PC-3 (cell line): Measurements from ENCODE around the gene PCTP. TPM values are rescaled to one million over a fixed set of nuclear protein-coding genes. Genes with fewer than 3 reads are reported as not detected.
A peak's percentile ranks its signal among the peaks of the same experiment; 100 is the strongest.

Experiments used
- ATAC-seq: fragments of 200-7000 bp; cut with Tn5 transposase; 2 replicates; pipeline ENCODE4 v1.9.1; 2020; ENCODE audit warnings: mild to moderate bottlenecking, moderate library complexity
- BruUV-seq: library from RNA; stranded (reverse); fragments of 400-500 nt; replicated peaks from 2 replicates; lab custom pipeline; 2021; lab: Mats Ljungman, UMichigan
- CTCF ChIA-PET: fragments of 300-600 bp; sonication (Branson Sonifier 250); formaldehyde crosslinking; loops from one replicate; lab custom pipeline; 2022; ENCODE audit warnings: antibody characterized with exemption; lab: Charles Lee
- POLR2A ChIA-PET: fragments of 300-600 bp; sonication (Branson Sonifier 250); formaldehyde crosslinking; loops from one replicate; lab custom pipeline; 2022; ENCODE audit warnings: antibody characterized with exemption; ENCODE audit not compliant: unreplicated experiment; lab: Charles Lee
- DNase-seq: peaks from one replicate; pipeline ENCODE4 v3.0.0-alpha.2; 2015
- H2AFZ ChIP-seq: fragments of 300-600 bp; sonication (generic); 2 replicates; pipeline ENCODE4 v1.6.0; 2016; ENCODE audit warnings: antibody characterized with exemption, low read length
- H3F3A ChIP-seq: fragments of 300-600 bp; sonication (generic); one replicate; pipeline ENCODE4 v1.6.0; 2017; ENCODE audit warnings: antibody characterized with exemption, low read length, control low read depth, mild to moderate bottlenecking; ENCODE audit not compliant: unreplicated experiment
- H3K27ac ChIP-seq: fragments of 300-600 bp; sonication (generic); 2 replicates; pipeline ENCODE4 v1.5.1; 2016; ENCODE audit warnings: mild to moderate bottlenecking, low read length
- H3K27me3 ChIP-seq: fragments of 300-600 bp; sonication (generic); 2 replicates; pipeline ENCODE4 v1.6.1; 2016; ENCODE audit warnings: low read length, mixed read lengths
- H3K36me3 ChIP-seq: fragments of 300-600 bp; sonication (generic); 2 replicates; pipeline ENCODE4 v1.6.1; 2016; ENCODE audit warnings: low read depth, mixed run types, low read length, mixed read lengths
- H3K4me1 ChIP-seq: fragments of 300-600 bp; sonication (generic); 2 replicates; pipeline ENCODE4 v1.5.1; 2016; ENCODE audit warnings: low read length; ENCODE audit not compliant: insufficient read depth
- H3K4me2 ChIP-seq: fragments of 300-600 bp; sonication (generic); 2 replicates; pipeline ENCODE4 v1.6.0; 2016; ENCODE audit warnings: low read length
- H3K4me3 ChIP-seq: fragments of 300-600 bp; sonication (generic); 2 replicates; pipeline ENCODE4 v1.5.1; 2016; ENCODE audit warnings: mild to moderate bottlenecking, low read length, mixed read lengths
- H3K79me2 ChIP-seq: fragments of 300-600 bp; sonication (generic); 2 replicates; pipeline ENCODE4 v1.6.1; 2017; ENCODE audit warnings: low read length, mixed read lengths
- H3K9ac ChIP-seq: fragments of 300-600 bp; sonication (generic); 2 replicates; pipeline ENCODE4 v1.6.0; 2016; ENCODE audit warnings: mild to moderate bottlenecking, low read length
- H3K9me2 ChIP-seq: fragments of 300-600 bp; sonication (generic); replicated peaks from 2 replicates; pipeline ENCODE4 v1.6.1; 2016; ENCODE audit warnings: mixed run types, low read length, mixed read lengths
- H3K9me3 ChIP-seq: fragments of 300-600 bp; sonication (generic); 2 replicates; pipeline ENCODE4 v1.6.1; 2016; ENCODE audit warnings: low read length, mixed read lengths
- H4K20me1 ChIP-seq: fragments of 300-600 bp; sonication (generic); 2 replicates; pipeline ENCODE4 v1.6.1; 2016; ENCODE audit warnings: low read length, mixed read lengths
- CTCF ChIP-seq: fragments of 300-600 bp; sonication (generic); conservative IDR thresholded peaks from 2 replicates; pipeline ENCODE4 v1.5.1; 2017; ENCODE audit warnings: antibody characterized with exemption, low read depth, mild to moderate bottlenecking, low read length
- EZH2 ChIP-seq: fragments of 300-600 bp; sonication (generic); IDR thresholded peaks from one replicate; pipeline ENCODE4 v1.6.1; 2017; ENCODE audit warnings: antibody characterized with exemption, mild to moderate bottlenecking, low read length; ENCODE audit not compliant: unreplicated experiment
- EZH2phosphoT487 ChIP-seq: fragments of 300-600 bp; sonication (generic); IDR thresholded peaks from 2 replicates; pipeline ENCODE4 v1.6.1; 2018; ENCODE audit warnings: mild to moderate bottlenecking, antibody characterized with exemption, low read length, borderline replicate concordance
- intact Hi-C: fragments of 100-400 bp; cut with micrococcal nuclease; formaldehyde crosslinking; loops from 2 replicates; pipeline ENCODE4 v1.9.0; 2023
- total RNA-seq: library from RNA; depleted of rRNA; stranded (reverse); fragments of >200 nt; gene quantifications from 2 replicates; pipeline ENCODE4 v1.2.3, GENCODE V29; 2014

Gene PCTP
- total RNA-seq, 1 experiment from 2014 or later = 17.6 TPM

GRCh38 chr17:55794725-55795482 lies 44.1 kb downstream of the PCTP start:
- DNase-seq (peak; percentile 23), ATAC-seq (peak; percentile 73)
- BruUV-seq = no TSS peak

GRCh38 chr17:55806745-55807495 lies 56.1 kb downstream of the PCTP start:
- Histone ChIP-seq H2AFZ (no peak overlapping the region), H3K9me3 (no peaks in the 10 kb centered on the region), H3K27me3 (peaks cover 8% of the 10 kb centered on the region; the same call in 1 of the 2 replicates), H3K9me2 (no peaks in the 10 kb centered on the region), H3K27ac (no peak overlapping the region), H3K4me2 (no peak overlapping the region), H3K36me3 (no peaks in the 10 kb centered on the region), H3K79me2 (no peaks in the 10 kb centered on the region), H3K4me1 (no peaks in the 10 kb centered on the region), H3K4me3 (no peak overlapping the region), H3K9ac (no peak overlapping the region), H3F3A (no peaks in the 10 kb centered on the region), H4K20me1 (no peaks in the 10 kb centered on the region)
- ChIA-PET CTCF (no interaction called here), POLR2A (no interaction called here)
- intact Hi-C loops = no loop called here
- TF ChIP-seq EZH2 (no peak), EZH2phosphoT487 (no peak), CTCF (no peak)
- ATAC-seq (no peak), DNase-seq (no peak)
- BruUV-seq = no TSS peak

More at GRCh38 chr17:55794725-55795482, 44.1 kb downstream of the PCTP start:
- Histone ChIP-seq H3K27ac (no peak overlapping the region), H3K79me2 (no peaks in the 10 kb centered on the region), H3K9me2 (no peaks in the 10 kb centered on the region), H3K9me3 (no peaks in the 10 kb centered on the region), H3K27me3 (peaks cover 40% of the 10 kb centered on the region), H3K4me3 (no peak overlapping the region), H3K36me3 (no peaks in the 10 kb centered on the region), H3K4me1 (no peaks in the 10 kb centered on the region), H4K20me1 (no peaks in the 10 kb centered on the region), H3K9ac (no peak overlapping the region), H3F3A (no peaks in the 10 kb centered on the region), H3K4me2 (no peak overlapping the region), H2AFZ (no peak overlapping the region)
- CTCF ChIA-PET = no interaction called here
- intact Hi-C loops = no loop called here
- TF ChIP-seq EZH2phosphoT487 = no peak
- TF ChIP-seq EZH2 = no peak
- TF ChIP-seq CTCF = no peak
- POLR2A ChIA-PET = no interaction called here
